Chondrocyte (in vitro differentiated cells): Measurements from ENCODE around the gene SCP2. TPM values are rescaled to one million over a fixed set of nuclear protein-coding genes. Genes with fewer than 3 reads are reported as not detected.

ENCODE experiments used
- DNase-seq: peaks from one replicate; pipeline ENCODE4 v3.0.0; 2021; ENCODE audit warnings: mixed read lengths, low spot score
- H3K27ac Mint-ChIP-seq: one replicate; pipeline ENCODE4 v1.8.0; 2021; ENCODE audit warnings: mild to moderate bottlenecking, moderate library complexity, mixed read lengths; ENCODE audit not compliant: unreplicated experiment
- H3K27me3 Mint-ChIP-seq: 2 replicates; pipeline ENCODE4 v1.8.0; 2021; ENCODE audit warnings: low read depth, mixed read lengths
- H3K36me3 Mint-ChIP-seq: 2 replicates; pipeline ENCODE4 v1.8.0; 2021; ENCODE audit warnings: low read depth, mixed read lengths
- H3K4me1 Mint-ChIP-seq: 2 replicates; pipeline ENCODE4 v1.8.0; 2021; ENCODE audit warnings: low read depth, mild to moderate bottlenecking, mixed read lengths
- H3K4me3 Mint-ChIP-seq: one replicate; pipeline ENCODE4 v1.8.0; 2021; ENCODE audit warnings: mild to moderate bottlenecking, moderate library complexity, mixed read lengths; ENCODE audit not compliant: unreplicated experiment
- H3K9me3 Mint-ChIP-seq: 2 replicates; pipeline ENCODE4 v1.8.0; 2021; ENCODE audit warnings: low read depth, mixed read lengths
- CTCF ChIP-seq: fragments of 200-600 bp; sonication (generic); IDR thresholded peaks from 2 replicates; pipeline ENCODE4 v1.5.0; 2021; ENCODE audit warnings: antibody characterized with exemption, mild to moderate bottlenecking, moderate library complexity
- total RNA-seq: library from RNA; stranded (reverse); gene quantifications from 3 replicates; pipeline ENCODE4 v1.2.1, GENCODE V29; 2021

The SCP2 gene
- total RNA-seq, 1 donor from 2014 or later, result 87.4 TPM

- peak; percentile 62 for DNase-seq
- H3K27me3 Mint-ChIP-seq, result no peaks in the 10 kb centered on the region
- TF ChIP-seq CTCF, result no peak
- no peak overlapping the region for H3K27ac Mint-ChIP-seq
- no peaks in the 10 kb centered on the region for H3K4me1 Mint-ChIP-seq
- no peaks in the 10 kb centered on the region for H3K9me3 Mint-ChIP-seq
- H3K4me3 Mint-ChIP-seq, result no peak overlapping the region
- peaks cover 4% of the 10 kb centered on the region for H3K36me3 Mint-ChIP-seq
These were observed 148.1 kb downstream of the SCP2 start for GRCh38 chr1:53075206-53075605.

GRCh38 chr1:53075761-53076163 is 148.7 kb downstream of the SCP2 start:
- DNase-seq, result peak; percentile 66
- H3K36me3 Mint-ChIP-seq, result peaks cover 4% of the 10 kb centered on the region
- H3K4me1 Mint-ChIP-seq, result no peaks in the 10 kb centered on the region
- no peak for TF ChIP-seq CTCF
- no peak overlapping the region for H3K4me3 Mint-ChIP-seq
- no peaks in the 10 kb centered on the region for H3K27me3 Mint-ChIP-seq
- H3K27ac Mint-ChIP-seq, result no peak overlapping the region
- H3K9me3 Mint-ChIP-seq, result no peaks in the 10 kb centered on the region

GRCh38 chr1:53076165-53076564 is 149.1 kb downstream of the SCP2 start:
- peak; percentile 69 for DNase-seq
- TF ChIP-seq CTCF, result no peak
- H3K27me3 Mint-ChIP-seq, result no peaks in the 10 kb centered on the region
- no peaks in the 10 kb centered on the region for H3K9me3 Mint-ChIP-seq
- H3K4me3 Mint-ChIP-seq, result no peak overlapping the region
- H3K27ac Mint-ChIP-seq, result no peak overlapping the region
- H3K36me3 Mint-ChIP-seq, result peaks cover 4% of the 10 kb centered on the region
- no peaks in the 10 kb centered on the region for H3K4me1 Mint-ChIP-seq

- no peaks in the 10 kb centered on the region for H3K27me3 Mint-ChIP-seq
- no peaks in the 10 kb centered on the region for H3K9me3 Mint-ChIP-seq
- TF ChIP-seq CTCF, result no peak
- peak; percentile 90 for DNase-seq
- H3K4me1 Mint-ChIP-seq, result no peaks in the 10 kb centered on the region
- no peak overlapping the region for H3K27ac Mint-ChIP-seq
- H3K4me3 Mint-ChIP-seq, result no peak overlapping the region
- peaks cover 4% of the 10 kb centered on the region for H3K36me3 Mint-ChIP-seq
These were observed 149.9 kb downstream of the SCP2 start for GRCh38 chr1:53076721-53077598.

- peak; percentile 67 for DNase-seq
- no peak for TF ChIP-seq CTCF
- Mint-ChIP-seq H3K4me1 (no peaks in the 10 kb centered on the region), H3K27me3 (no peaks in the 10 kb centered on the region), H3K4me3 (no peak overlapping the region), H3K36me3 (peaks cover 4% of the 10 kb centered on the region), H3K27ac (no peak overlapping the region), H3K9me3 (no peaks in the 10 kb centered on the region)
These were observed 150.5 kb downstream of the SCP2 start for GRCh38 chr1:53077599-53077965.
